NCI-H524 (cell line): ENCODE data around the gene MFSD11.
A peak's percentile ranks its signal among the peaks of the same experiment; 100 is the strongest.
"Not testable (repeated sequence)": the region's sequence is repeated elsewhere in the genome, so short reads cannot be mapped to it uniquely, and the experiment has no call there.

ENCODE experiments used
- DNase-seq, 2 experiments: peaks; one replicate each; lab custom pipeline; 2025; lab: John Stamatoyannopoulos, UW

Gene MFSD11

DNA sequence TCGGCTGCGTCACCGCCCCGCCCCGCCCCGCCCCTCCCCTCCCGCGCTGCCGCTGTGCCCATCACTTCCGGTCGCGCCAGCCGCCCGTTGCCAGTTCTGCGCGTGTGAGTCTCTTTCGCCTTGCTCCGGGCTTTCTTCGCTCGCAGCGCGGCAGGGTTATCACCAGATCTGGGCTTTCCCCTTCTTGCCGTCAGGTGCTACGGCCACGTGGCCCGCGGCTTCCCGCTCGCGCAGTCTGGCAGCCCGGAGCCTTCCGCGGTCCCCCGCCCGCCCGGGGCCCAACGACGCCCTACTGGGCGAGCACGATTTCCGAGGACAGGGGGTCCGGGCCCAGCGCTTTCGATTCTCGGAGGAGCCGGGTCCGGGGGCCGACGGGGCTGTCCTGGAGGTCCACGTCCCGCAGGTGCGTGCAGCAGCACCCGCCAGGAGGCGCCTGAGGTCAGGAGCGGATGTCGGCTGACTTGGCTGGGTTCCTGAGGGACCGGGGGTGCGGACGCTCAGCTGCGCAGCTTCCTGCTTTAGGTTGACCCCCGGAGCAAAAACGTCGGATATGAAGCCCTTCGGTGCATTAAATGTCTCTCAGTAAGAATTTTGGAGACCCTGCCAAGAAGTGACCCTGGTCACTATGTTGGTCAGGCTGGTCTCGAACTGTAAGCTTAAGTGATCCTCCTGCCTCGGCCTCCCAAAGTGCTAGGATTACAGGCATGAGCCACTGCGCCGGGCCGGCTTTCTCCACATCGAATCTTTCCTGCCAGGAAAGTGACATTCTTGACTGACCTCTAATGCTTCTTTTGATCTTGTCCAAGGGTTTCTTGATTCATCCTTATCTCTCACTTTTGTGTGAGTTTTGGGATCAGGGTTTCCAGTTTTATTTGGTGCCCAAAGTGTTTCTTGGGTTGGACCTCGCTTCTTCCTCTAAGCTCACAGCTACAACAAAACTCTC is 10.9 kb upstream of the MFSD11 start, which contains the start of gene METTL23:
METTL23 (plus strand) TSS at position 64 of the 943 bp plus-strand sequence. CDS start 2,872 bp downstream, outside the sequence.
- DNase-seq: peak; percentile 70 to 78

DNA sequence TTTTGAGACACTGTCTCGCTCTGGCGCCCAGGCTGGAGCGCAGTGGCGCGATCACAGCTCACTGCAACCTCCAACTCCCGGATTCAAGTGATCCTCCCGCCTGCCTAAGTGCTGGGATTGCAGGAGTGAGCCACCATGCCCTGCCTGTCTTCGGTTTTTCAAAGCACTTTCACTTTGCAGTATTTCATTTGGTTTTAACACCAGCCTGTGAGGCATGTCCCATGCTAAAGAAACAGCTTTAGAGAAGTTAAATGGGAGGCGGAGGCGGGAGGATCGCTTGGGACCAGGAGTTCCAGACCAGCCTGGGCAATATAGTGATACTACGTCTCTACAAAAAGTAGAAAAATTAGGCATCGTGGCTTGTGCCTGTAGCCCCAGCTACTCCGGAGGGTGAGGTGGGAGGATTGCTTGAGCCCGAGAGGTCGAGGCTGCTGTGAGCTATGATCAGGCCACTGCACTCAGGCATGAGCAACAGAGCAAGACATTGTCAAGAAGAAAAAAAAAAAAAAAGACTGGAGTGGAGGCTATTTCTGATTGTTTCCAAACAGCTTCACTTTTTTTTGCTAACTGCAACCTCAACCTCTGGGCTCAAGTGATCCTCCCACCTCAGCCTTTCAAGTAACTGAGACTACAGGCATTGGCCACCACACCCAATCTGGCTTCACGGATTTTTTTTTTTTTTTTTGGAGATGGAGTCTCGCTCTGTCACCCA is 10.0 kb upstream of the MFSD11 start:
- no peak for DNase-seq

DNA sequence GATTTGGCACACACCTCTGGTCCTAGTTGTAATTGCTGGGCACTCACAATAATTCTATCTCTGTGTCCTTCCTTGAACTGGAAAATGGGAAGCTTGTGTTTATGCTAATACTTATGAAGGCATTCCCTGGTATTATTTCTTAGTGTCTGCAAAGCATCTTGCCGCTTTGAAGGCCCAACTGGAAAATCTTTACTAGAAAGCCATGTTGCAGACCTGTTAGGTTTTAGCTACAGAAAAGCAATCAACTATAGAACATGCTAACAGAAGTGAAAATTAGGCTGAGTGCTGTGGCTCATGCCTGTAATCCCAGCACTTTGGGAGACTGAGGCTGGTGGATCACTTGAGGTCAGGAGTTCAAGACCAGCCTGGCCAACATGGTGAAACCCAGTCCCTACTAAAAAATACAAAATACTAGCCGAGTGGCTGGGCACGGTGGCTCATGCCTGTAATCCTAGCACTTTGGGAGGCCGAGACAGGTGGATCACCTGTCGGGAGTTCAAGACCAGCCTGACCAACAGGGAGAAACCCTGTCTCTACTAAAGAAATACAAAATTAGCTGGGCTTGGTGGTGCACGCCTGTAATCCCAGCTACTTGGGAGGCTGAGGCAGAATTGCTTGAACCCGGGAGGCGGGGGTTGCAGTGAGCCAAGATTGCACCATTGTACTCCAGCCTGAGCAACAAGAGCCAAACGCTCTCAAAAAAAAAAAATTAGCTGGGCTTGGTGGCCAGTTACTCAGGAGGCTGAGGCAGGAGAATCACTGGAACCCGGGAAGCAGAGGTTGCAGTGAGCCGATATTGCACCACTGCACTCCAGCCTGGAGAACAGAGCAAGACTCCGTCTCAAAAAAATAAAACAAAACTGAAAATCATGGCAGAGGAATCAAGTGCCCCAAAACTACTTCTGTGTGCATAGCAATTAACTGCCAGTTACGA is 5.9 kb upstream of the MFSD11 start:
- DNase-seq: not testable (repeated sequence)

DNA sequence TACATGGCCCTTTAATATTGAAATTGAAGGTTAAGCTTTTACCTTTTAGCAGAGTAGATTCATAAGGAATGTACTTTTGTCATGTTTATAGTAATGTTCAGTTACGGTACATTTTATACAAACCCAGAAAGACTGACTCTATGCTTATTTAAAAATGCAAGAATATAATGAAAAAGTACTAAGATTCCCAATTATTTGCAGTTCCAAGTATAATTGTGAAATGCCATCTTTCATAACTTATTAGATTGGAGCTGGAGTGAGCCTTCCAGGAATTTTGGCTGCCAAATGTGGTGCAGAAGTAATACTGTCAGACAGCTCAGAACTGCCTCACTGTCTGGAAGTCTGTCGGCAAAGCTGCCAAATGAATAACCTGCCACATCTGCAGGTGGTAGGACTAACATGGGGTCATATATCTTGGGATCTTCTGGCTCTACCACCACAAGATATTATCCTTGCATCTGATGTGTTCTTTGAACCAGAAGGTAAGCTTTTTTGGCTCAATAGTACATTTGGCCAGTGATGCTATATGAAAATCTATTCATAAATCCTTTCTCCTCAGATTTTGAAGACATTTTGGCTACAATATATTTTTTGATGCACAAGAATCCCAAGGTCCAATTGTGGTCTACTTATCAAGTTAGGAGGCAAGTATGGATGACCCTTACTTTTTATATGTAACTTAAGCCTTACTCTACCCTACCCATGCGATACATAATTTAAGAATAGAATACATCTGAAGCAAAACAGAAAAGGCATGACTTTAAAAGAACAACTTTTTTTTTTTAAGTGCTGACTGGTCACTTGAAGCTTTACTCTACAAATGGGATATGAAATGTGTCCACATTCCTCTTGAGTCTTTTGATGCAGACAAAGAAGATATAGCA is 4.9 kb upstream of the MFSD11 start:
- peak in 1 of 2 experiments; percentile 50 for DNase-seq

DNA sequence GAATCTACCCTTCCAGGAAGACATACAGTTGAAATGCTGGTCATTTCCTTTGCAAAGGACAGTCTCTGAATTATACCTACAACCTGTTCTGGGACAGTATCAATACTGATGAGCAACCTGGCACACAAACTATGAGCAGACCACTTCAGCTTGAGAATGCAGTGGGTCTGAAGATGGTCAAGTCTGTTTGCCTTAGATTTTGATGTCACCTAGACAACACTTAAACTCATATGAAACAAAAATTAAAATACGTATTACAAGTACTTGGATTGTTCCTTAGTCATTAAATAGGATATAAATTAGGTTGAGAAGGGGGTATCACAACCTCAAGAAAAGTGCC is 4.3 kb upstream of the MFSD11 start:
- DNase-seq: peak in 1 of 2 experiments; percentile 43

DNA sequence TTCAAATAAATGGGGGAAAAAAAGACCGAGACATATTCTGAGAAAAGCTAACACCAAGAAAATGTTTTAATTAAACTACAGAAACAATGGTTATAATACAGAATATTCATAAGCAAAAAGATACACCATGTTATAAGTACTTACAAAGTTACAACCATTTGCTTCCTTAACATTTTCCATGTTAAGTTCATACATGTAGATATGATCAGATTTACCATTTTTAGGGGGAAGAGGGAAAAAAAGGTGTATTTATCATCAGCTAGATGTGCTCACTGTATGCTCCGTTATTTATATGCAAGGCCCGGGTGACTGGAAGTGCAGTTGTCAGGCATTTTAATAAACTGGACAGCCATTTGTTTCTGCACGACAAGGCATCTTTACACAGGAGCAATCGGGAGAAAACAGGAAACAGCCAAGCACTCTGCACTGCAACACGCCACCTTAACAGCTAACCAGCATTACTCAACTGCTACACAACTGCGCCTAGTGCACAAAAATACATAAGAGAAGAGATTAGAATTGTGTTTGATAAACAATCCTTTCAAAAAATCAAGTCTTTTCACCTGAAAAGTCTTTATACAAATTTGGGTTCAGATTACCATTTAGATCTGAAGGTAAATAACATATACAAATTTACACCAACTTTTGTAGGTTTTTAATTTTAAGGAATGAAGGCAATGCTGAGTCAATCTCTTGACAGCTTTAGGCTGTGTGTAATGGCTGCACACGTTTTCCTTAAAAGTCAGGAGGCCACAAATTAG is 3.7 kb upstream of the MFSD11 start:
- DNase-seq: no peak

DNA sequence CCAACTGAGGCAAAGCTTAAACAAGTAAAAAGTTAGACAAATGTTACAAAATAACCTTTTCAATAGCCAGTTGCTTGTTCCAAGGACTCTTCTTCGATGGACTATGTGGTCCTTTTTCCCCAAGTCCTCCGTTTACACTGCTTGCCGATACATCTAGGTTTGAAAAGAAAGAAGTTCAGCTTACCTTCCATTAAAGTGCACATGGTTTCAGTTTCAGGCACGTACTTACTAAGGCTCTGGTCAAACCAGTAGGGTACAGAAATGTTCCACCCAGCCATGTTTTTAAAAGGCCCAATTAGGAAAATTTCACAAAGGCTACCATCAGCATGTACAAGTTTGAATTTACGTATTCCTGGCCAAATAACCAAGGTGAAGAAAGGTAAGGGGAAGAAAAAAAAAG is 2.9 kb upstream of the MFSD11 start:
- DNase-seq: no peak

DNA sequence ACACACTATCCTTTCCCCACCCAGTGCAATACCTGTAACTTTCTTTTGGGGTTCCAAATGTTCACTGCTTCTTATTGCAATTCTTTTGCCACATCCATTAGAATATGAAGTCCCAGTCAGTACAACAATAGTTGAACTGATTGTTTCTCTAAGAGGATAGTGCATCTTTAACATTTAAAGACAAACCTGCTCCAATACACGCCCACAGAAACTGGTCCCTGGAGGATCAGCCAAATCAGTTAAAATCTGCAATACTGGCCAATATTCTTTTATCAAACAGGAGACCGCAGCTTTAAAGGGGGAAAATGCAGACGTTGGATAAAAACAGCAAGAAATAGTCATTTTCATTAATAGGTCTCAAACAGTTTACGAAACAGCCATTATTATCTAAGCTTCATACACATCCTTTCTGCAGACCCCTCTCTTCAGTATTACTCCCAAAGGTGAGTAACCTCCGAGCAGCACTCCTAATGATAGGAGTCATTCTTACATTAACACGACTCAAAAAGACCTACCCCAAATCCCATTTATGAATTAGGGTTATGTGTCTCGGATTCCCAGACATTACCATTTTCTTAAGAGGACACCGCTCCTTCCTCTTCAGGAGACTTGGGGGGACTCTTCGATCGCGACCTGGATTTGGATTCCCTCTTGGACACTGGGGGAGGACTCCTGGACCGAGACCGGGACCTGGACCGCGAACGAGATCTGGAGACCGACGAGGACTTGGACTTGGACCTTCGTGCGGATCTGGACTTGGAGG is 2.2 kb upstream of the MFSD11 start:
- peak in 1 of 2 experiments; percentile 69 for DNase-seq

DNA sequence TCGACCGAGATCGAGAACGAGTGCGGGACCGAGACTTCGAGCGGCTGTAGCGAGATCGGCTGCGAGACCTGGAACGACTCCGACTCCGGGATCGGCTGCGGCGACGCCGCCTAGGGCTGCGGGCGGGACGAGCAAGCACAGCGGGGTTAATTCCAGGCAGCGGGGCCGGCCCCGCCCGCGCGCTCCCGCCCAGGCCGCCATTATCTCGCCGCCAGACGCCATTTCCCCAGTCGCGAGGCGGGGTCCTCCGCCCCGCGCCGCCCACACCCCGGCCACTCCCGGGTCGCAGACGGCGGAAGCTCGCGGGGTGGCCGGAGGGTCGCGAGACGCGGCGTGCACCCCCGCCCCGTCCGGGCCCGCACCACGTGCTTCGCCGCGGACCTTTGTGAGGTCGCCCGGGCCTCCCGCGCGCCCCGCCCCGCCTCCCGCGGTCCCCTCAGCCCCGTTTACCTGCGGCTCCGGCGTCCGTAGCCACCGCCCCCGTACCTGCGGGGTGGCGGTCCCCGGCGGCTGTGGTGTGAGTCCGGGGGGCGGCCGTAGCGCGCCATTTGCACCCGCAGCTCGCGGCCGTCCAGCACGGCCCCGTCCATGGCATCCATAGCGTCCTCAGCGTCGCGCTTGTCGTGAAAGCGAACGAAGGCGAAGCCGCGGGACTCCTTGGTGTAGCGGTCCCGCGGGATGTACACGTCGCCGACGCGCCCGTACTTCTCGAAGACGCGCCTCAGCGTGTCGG is 1.4 kb upstream of the MFSD11 start:
- peak; percentile 31 to 77 for DNase-seq

DNA sequence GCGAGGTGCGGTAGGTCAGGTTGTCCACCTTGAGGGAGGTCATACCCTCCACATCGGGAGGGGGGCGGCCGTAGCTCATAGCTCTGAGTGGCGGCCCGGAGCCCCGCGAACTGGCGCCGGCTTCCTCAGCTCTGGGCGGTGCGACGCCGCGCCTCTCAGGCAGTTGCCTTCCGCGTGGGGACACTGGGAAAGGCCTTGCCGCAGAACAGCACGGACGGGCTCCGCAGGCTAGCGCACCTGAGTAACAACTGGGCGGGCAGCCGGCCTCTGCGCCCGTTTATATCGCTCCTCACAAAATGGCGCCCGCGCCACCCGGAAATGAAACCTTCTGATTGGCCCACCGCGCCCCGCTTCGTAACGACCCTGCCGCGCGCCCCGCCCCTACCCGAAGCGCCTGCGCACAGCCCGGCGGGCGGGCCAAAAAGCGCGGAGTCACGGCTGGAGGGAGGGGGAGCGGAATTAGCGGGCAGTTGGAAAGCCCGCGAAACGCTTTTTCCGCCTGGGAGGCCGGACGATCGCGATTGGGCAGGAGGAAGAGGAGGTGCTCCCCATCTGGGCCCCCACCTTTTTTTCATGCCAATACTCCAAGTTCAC is 740 bp upstream of the MFSD11 start, which contains the start of gene SRSF2:
SRSF2 (minus strand) TSS at position 250 of the 594 bp plus-strand sequence; CDS start at position 79, 171 bp downstream.
- peak; percentile 100 for DNase-seq

DNA sequence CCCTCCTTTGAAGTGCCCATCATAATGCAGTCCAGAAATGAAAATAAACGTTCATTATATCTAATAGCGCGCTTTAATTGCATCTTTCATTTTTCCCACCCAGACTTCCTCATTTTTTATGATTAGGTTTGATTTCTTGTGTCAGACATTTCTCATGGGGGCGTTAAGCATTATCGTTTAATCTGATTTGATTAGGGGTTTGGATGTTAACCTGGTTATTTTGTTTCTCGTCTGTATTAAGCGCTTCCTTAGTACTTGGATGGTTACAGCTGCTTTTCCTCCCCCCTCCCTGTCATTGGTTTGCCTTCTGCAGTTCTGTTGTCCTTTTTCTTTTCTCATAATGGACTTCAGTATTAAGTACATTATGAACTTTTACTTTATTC is 540 bp downstream of the MFSD11 start:
- peak in 1 of 2 experiments; percentile 41 for DNase-seq

DNA sequence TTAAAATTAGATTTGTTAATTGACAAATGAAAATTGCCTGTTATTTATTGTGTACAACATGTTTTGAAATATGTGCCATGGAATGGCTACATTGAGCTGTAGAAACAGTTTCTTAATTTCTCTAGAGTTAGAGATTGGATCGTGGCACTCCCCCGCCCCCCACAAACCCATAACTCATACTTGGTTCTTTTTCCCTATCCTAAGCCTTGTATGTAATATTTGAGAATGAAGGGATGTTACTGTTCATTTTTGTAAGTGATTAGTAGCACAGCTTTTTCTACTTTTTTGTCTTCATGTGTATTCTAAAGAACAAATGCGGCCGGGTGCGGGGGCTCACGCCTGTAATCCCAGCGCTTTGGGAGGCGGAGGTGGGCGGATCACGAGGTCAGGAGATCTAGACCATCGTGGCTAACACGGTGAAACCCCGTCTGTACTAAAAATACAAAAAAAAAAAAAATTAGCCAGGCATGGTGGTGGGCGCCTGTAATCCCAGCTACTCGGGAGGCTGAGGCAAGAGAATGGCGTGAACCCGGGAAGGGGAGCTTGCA is 1.7 kb downstream of the MFSD11 start:
- not testable (repeated sequence) for DNase-seq

DNA sequence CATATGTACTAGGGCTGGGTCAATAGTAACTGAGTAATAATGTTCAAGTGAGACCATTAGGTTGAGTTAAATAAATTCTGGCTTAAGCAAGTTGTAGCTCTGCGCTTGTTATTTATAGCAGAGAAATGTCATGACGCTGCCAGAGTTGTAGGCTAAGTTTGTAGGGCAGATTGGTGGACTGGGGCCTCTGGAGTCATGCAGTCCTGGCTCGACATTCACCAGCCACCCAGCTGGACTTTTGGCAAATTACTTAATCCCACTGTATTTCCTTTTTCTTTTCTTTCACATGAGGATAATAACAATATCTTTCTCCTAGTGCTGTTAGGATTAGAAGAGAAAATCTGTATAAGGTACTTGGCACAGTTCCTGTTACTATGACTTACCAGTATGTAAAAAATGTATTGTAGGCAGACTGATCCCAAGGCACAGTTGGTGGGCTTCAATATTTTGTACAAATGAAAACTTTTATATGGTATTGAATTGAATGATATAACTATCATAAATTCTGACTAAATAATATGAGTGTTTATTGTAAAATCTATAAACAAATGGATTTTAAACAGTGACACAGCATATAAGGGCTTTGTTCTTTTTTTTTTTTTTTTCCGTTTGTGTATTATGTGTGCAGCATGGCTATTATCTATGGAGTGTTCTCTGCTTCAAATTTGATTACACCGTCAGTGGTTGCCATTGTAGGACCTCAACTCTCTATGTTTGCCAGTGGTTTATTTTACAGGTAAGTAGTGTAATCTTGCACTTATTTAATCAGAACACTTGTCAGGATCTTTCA is 2.6 kb downstream of the MFSD11 start:
- DNase-seq: no peak

DNA sequence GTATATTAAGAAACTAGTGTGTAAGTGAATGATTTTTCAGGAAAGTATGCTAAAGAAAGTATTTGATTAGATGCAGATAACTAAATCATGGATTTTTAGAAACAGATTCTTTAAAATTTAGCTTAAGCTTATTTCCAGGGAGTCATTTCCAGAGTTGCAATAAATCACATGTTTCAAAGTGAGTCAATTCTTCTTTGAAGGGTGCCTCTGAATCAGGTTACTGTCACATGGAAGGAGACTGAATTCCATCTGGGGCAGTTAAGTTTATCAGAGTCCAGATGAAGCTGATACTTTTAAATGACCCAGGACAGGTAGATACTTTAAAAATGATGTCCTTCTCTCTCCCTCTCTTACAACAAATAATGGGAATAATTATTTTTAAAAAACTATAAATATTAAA is 5.0 kb downstream of the MFSD11 start:
- no peak for DNase-seq

DNA sequence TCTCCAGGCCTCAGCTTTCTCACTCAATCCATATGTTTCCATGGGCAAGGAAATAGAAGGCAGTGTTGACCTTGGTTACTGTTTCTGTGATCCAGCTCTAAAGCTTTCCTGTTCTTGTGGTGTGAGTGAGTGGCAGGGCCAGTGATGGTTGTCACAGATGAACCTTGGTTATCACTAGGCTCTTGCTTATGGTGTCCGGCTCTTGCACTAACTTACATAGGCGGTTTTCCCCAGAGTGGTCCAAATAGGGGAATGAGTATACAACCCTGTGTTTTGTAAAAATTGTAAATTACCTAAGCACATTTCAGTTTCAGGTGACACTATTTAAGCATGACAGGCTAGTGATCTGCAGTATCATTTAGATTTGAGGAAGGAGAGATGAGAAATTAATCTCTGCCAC is 6.8 kb downstream of the MFSD11 start:
- no peak for DNase-seq

DNA sequence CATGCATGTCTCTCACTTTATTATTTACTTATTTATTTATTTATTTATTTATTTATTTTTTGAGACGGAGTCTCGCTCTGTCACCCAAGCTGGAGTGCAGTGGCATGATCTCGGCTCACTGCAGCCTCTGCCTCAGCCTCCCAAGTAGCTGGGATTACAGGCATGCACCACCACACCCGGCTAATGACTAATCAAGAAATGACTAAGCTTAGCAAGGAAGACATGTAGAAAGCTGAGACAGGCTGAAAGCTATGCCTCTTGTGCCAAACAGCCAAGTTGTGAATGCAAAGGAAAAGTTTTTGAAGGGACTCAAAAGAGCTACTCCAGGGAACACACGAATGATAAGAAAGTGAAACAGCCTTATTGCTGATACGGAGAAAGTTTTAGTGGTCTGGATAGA is 7.9 kb downstream of the MFSD11 start:
- DNase-seq: not testable (repeated sequence)
